GM21737 (cell line): Measurements from ENCODE around the gene CCDC71L.

ENCODE experiments used
- ATAC-seq: cut with Tn5 transposase; IDR thresholded peaks from one replicate; pipeline ENCODE4 v1.9.1; 2021; ENCODE audit warnings: mild to moderate bottlenecking, moderate library complexity; ENCODE audit not compliant: unreplicated experiment

Gene CCDC71L

GRCh38 chr7:106659166-106659962, 1.6 kb downstream of the CCDC71L start:
- ATAC-seq: no peak

- ATAC-seq: no peak
Measured at GRCh38 chr7:106658316-106659165, 2.4 kb downstream of the CCDC71L start.

DNA sequence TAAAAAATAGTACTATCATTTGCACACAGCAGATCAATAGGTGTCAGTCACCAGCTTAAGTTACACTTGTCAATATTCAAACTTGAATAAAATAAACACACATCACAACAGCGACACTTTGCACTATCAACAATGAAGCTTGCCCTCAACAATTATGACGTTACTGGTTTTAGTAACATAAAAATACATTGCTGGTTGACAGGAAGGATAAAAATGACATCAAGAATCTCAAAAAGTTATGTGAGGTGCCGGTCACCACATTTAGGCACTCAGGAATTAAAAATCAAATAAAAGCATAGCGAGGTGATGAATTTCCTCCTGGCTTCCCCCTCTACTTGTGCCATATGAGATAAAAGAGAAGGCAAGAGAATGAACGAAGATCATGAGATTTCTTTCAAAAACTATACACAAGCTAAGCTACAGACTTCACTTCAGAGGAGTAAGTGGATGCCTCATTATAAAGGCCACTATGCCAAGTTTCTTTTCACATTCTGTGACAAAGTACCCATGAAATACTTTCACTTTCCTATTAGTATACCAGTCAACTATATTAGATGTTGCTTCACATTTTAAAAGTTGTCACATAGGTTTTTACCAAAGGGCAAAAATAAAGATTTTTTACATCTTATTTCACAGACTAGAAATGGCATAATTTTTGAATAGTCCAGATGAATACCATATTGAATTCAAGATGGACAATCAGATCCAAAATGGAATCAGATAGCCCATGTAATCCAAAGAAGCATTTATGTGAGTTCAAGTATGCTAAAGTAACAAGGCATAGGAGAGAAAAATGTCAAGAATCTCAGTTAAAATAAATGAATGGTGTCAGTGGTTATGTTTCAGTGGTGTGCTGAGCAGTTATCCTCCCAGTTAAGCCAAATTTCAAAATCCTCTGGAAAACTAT, 3.6 kb downstream of the CCDC71L start:
- ATAC-seq: no peak

GRCh38 chr7:106655703-106656498, 5.1 kb downstream of the CCDC71L start:
- no peak for ATAC-seq

- no peak for ATAC-seq
Measured at GRCh38 chr7:106653488-106653887, 7.5 kb downstream of the CCDC71L start.

DNA sequence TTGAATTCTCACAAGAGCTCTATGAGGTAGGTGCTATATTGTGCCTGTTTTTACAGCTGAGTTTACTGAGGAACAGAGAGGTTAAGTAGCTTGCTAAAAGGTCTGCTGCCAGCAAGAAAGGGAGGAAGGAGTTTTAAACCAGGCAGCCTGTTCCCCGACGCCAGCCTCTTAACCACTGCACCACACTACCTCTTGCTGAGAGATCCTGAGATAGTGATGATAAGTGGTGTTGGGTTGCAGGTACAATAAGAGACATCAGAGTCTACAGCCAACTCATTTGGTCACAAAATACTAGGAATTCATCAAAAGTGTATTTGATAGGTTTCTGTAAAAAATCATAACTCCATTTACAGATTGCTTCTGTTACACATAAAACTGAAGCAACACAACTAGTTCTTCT, 8.0 kb downstream of the CCDC71L start:
- no peak for ATAC-seq

GRCh38 chr7:106652092-106652491, 8.9 kb downstream of the CCDC71L start:
- no peak for ATAC-seq

DNA sequence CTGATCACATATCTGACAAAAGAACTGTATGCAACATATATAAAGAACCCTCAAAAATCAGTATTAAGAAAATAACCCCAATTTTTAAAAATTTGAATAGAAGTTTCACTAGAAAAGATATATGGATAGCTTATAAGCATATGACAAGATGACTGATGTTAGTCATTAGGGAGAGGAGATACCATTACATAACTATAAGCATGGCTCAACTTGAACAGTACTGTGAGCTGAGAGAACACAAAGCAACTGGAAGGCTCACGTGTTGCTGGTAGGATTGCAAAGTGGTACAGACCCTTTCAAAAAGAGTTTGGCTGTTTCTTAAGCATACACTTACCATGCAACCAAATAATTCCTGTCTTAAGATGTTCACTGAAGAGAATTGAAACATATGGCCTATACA, 14.7 kb downstream of the CCDC71L start:
- ATAC-seq: no peak

DNA sequence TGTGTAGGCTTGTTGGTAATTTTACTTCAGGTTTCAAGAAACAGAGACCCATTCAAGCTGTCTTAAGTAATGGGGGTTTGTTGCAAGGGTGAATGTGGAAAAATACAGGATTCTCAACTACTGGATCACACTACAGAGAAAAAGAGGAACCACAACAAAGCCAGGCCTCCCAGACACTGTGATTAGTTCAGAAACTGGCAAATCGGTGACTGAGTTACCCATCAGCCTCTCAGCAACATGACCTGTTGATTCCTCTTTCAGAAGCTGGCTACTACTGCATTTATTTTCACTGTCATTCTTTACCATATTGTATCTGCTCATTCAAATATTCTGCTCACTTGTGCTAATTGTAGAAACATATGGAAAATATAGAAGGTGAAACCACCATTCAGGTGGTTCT, 16.0 kb downstream of the CCDC71L start:
- no peak for ATAC-seq

DNA sequence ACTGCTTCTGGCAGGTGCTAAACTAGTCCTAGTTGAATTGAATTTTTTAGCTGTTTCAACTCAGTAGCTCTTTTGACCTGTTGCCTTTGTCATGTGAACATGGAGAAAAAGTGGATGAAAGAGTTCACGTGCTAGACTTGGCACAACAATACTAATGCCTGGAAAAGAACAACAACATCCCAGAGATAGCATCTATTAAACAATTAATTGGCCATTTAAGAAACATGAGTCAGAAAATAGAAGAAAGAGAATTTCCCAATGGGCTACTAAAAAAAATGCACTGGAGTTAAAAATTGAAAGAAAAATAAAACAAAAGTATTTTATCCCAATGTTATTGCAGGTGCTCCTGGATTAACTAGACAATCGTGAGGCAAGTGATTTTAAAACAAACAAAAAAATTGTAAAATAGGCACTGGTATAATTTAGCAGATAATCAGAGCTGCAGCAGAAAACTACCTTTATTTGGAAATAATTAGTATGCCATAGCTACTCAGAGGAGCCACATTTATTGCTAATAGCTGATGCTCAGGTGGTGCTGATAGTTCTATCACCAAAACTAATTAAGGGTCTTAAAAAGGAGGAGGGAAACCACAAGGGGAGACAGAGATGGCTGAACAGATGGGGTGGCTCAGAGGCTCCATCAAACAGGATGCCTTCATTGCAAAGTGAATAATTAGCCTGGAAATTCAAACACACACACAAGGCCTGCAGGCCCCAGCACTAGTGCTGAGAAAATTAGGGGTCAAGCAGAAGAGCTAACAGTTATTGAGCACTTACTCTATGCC, 17.6 kb downstream of the CCDC71L start:
- ATAC-seq: no peak

GRCh38 chr7:106641416-106641815, 19.5 kb downstream of the CCDC71L start:
- no peak for ATAC-seq

DNA sequence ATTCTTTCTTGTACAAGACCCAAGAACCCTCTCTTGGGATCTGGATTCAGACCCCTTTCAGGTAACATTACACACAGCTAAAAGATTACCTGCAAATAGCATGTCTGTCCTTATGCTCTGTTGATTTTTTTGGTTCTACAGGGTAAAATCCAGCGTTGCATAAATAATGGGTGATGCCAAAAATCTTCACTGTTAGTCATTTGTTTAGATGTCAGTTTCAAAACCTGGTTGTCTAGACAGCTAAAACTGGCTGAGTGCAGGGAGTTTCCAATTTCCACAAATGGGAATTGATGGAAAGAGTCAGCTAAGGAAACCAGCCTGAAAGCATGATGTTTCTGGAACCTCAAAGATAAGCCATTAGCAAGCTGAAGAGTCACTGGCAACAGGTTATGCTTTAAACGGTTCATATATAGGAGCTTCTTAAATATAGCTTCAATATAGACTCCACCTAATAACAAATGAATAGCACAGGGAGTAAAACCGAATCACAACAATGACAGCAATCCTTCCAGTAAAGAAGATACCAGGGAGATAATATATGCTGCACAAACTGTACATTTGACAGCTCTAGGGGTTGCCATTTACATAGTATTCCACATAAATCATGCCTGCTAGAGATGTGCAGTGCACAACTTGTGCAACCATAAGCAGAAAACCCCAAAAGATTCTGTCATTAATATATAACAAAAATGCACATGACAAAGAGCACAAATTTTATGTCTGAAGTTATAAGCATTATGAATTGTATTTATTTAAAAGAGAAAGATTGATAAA, 20.4 kb downstream of the CCDC71L start:
- ATAC-seq: no peak

GRCh38 chr7:106639476-106640334, 21.3 kb downstream of the CCDC71L start:
- no peak for ATAC-seq

DNA sequence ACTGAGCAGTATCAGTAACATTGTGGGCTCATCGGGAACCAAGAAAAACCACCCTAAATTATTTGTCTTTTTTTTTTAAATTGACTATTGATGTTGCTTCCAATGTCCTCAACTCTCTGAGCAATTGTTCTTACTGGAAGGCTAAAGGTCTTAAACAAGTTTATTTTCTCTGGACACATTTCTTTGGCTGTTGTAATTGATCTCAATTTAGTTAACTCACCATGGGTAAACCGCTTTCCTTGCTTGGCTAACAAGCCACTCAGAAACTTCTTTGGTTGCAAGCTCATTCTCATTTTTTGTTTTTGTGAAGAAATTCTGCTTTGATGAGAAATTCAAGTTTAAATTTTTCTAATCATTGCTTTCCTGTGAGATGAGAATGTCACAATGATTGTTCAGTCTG, 25.5 kb downstream of the CCDC71L start:
- no peak for ATAC-seq

DNA sequence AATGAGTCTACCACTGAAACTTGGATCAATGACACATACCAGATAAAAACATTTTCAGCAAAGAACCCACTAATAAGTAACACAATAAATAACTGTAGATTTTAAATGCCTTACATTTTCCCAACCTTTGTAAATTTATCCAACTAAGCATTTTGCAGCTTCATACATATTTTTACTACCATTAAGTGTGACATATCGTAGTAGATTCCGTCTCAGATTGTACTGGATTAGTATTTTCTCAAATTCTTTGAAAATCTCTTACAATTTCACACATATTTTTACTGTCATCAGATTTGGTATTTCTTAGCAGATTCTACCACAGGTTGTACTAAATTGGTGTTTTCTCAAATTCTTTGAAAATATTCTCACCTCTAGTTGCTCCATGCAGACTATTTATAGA, 26.0 kb downstream of the CCDC71L start:
- ATAC-seq: no peak

DNA sequence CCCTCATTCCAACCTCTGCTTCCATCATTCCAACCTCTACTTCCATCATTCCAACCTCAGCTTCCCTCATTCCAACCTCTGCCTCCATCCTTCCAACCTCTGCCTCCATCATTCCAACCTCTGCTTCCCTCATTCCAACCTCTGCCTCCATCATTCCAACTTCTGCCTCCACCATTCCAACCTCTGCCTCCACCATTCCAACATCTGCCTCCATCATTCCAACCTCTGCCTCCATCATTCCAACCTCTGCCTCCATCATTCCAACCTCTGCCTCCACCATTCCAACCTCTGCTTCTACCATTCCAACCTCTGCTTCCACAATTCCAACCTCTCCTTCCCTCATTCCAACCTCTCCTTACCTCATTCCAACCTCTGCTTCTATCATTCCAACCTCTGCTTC, 30.3 kb downstream of the CCDC71L start:
- no peak for ATAC-seq

DNA sequence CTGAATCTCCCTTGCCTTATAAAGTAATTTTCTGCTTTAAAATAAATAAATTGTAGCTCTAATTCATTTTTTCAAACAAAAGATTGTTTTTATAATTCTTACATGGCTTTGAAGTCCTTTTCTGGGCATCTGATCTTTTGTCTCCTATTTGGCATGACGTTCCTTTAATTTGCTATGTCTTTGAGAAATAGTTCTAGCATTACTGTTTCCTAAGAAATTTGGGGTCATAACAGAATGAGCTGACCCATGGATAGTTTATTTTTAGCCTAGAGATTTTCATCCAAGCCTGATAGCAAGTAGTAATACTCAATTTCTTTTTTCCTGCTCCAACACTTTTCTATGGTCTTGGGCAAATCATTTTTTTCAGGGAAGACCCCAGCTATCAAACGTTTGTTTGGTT, 31.4 kb downstream of the CCDC71L start:
- no peak for ATAC-seq
